ENCODE results near the gene RAVER1. TPM values are rescaled to one million over a fixed set of nuclear protein-coding genes. Genes with fewer than 3 reads are reported as not detected.
"Not testable (repeated sequence)": the region's sequence is repeated elsewhere in the genome, so short reads cannot be mapped to it uniquely, and the experiment has no call there.

RAVER1 gene
- total and polyA plus RNA-seq, 2 of the 13 experiments (the other 11 are each of a cell fraction or from before 2014, with no cell fraction given): 3.6 to 7.9 TPM

DNA sequence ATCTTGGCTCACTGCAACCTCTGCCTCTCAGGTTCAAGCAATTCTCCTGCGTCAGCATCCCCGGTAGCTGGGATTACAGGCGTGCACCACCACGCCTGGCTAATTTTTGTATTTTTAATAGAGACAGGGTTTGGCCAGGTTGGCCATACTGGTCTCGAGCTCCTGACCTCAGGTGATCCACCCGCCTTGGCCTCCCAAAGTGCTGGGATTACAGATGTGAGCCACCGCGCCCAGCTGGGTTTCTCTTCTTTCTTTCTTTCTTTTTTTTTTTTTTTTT, 49.8 kb upstream of the RAVER1 start:
- H3K4me2 ChIP-seq (ENCODE audit: low read depth, low read length); H3K9me3 ChIP-seq (ENCODE audit: low read length); FAIRE-seq; CTCF ChIA-PET (ENCODE audit: low intra/inter-chr PET ratio, low total read pairs); BruUV-seq (replicated peaks); DNase-seq (ENCODE audit: low spot score); H3K27ac ChIP-seq (ENCODE audit: extremely low read length, insufficient read depth, low read length); intact Hi-C loops (cut with micrococcal nuclease; ENCODE audit: unreplicated experiment); H3K27me3 ChIP-seq (ENCODE audit: control insufficient read depth in 1 of 2, insufficient read depth in 2 of 2, low read length in 2 of 2); H3K79me2 ChIP-seq (ENCODE audit: insufficient read depth, low read length); H3K9ac ChIP-seq (ENCODE audit: insufficient read depth, low read depth, low read length); H3K36me3 ChIP-seq (replicated peaks in 1 of 2; ENCODE audit: control insufficient read depth in 1 of 2, insufficient read depth in 2 of 2, low read length in 2 of 2); H2AFZ ChIP-seq (ENCODE audit: low read length); ATAC-seq; H3K4me3 ChIP-seq (replicated peaks in 1 of 3; ENCODE audit: insufficient read depth in 1 of 3, low read depth in 2 of 3, low read length in 3 of 3); H4K20me1 ChIP-seq (ENCODE audit: insufficient read depth, low read length): not testable (repeated sequence)
- POLR2A ChIA-PET: interaction anchor here (0.7 to 3.9 kb wide), 2 partner anchors 84 to 112 kb away, joined by 3 to 61 read pairs; partner anchors contain the start of gene ICAM1
- 71% methylated on average over 8 of the region's 8 CpGs for WGBS (ENCODE audit: low lambda C conversion rate)
- peaks cover 39% of the 10 kb centered on the region for H3K4me1 ChIP-seq (ENCODE audit: insufficient read depth, low read length)
- TF ChIP-seq, protein P1, sequence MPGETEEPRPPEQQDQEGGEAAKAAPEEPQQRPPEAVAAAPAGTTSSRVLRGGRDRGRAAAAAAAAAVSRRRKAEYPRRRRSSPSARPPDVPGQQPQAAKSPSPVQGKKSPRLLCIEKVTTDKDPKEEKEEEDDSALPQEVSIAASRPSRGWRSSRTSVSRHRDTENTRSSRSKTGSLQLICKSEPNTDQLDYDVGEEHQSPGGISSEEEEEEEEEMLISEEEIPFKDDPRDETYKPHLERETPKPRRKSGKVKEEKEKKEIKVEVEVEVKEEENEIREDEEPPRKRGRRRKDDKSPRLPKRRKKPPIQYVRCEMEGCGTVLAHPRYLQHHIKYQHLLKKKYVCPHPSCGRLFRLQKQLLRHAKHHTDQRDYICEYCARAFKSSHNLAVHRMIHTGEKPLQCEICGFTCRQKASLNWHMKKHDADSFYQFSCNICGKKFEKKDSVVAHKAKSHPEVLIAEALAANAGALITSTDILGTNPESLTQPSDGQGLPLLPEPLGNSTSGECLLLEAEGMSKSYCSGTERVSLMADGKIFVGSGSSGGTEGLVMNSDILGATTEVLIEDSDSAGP (CRISPR knock-in tag; IDR thresholded peaks at IDR 0.05; ENCODE audit: borderline replicate concordance): 0 out of 2 replicates have a peak, but pooled peaks have one; percentile 61
- in situ Hi-C loops (cut with HindIII; ENCODE audit: extremely low pct_ligation_motif_present, low pct_unique_long_range_greater_than_20kb): loop anchor here (5.0 kb wide), 1 partner anchor 46 kb away; the partner anchor contains the start of gene ICAM3

- peak; percentile 97 for DNase-seq (ENCODE audit: low spot score)
- peak within 1 kb of the TSS; percentile 68 for H2AFZ ChIP-seq (ENCODE audit: low read length)
- H3K4me2 ChIP-seq (ENCODE audit: low read depth, low read length): peak within 1 kb of the TSS; percentile 94
- intact Hi-C loops (cut with micrococcal nuclease; ENCODE audit: unreplicated experiment) (no loop called here), in situ Hi-C loops (cut with HindIII; ENCODE audit: extremely low pct_ligation_motif_present, low pct_unique_long_range_greater_than_20kb) (loop anchor here (5.0 kb wide), 1 partner anchor 43 kb away; the partner anchor contains the start of gene ICAM3)
- H3K9ac ChIP-seq (ENCODE audit: insufficient read depth, low read depth, low read length): peak within 1 kb of the TSS; percentile 82
- CTCF ChIA-PET (ENCODE audit: low intra/inter-chr PET ratio, low total read pairs): no interaction called here
- no peaks in the 10 kb centered on the region; a peak in 1 of 5 replicates for H3K27me3 ChIP-seq (ENCODE audit: control insufficient read depth in 1 of 2, insufficient read depth in 2 of 2, low read length in 2 of 2)
- H3K4me3 ChIP-seq (replicated peaks in 1 of 3; ENCODE audit: insufficient read depth in 1 of 3, low read depth in 2 of 3, low read length in 3 of 3): peak within 1 kb of the TSS; percentile 90 to 98 (median 91)
- peak; percentile 95 for FAIRE-seq
- peak within 1 kb of the TSS; percentile 80 for H3K27ac ChIP-seq (ENCODE audit: extremely low read length, insufficient read depth, low read length)
- BruUV-seq (replicated peaks): no TSS peak
- H3K79me2 ChIP-seq (ENCODE audit: insufficient read depth, low read length): peaks cover 8% of the 10 kb centered on the region
- no peaks in the 10 kb centered on the region for H4K20me1 ChIP-seq (ENCODE audit: insufficient read depth, low read length)
- H3K4me1 ChIP-seq (ENCODE audit: insufficient read depth, low read length): peaks cover 39% of the 10 kb centered on the region
- H3K9me3 ChIP-seq (ENCODE audit: low read length): no peaks in the 10 kb centered on the region
- WGBS (ENCODE audit: low lambda C conversion rate): under 1% methylated on average over 46 of the region's 58 CpGs
- POLR2A ChIA-PET: interaction anchor here (0.6 to 3.9 kb wide), 17 partner anchors 8 to 186 kb away, joined by 3 to 61 read pairs (median 5); partner anchors contain the start of genes CDC37, DNMT1, FDX2 and ICAM1
- ATAC-seq: peak; percentile 93
- peaks cover 5 to 9% of the 10 kb centered on the region in 2 experiments; a peak in 3 of 5 replicates for H3K36me3 ChIP-seq (replicated peaks in 1 of 2; ENCODE audit: control insufficient read depth in 1 of 2, insufficient read depth in 2 of 2, low read length in 2 of 2)
- TF ChIP-seq CBX2 (IDR thresholded peaks at IDR 0.05; ENCODE audit: low read depth, low read length) (no peak), CBX2 (CRISPR knock-in tag; IDR thresholded peaks at IDR 0.05; ENCODE audit: low read depth) (no peak), NAIF1 (CRISPR knock-in tag; IDR thresholded peaks at IDR 0.05; ENCODE audit: borderline replicate concordance) (peak; percentile 63; the same call in 1 of the 2 replicates), ZBTB7A (CRISPR knock-in tag; IDR thresholded peaks at IDR 0.05) (peak; percentile 42; the same call in 1 of the 2 replicates), ZNF354B (CRISPR knock-in tag; IDR thresholded peaks at IDR 0.05) (no peak), ZNF644 (CRISPR knock-in tag; IDR thresholded peaks at IDR 0.05; ENCODE audit: low read depth) (no peak), BORCS8-MEF2B (CRISPR knock-in tag; IDR thresholded peaks at IDR 0.05) (no peak), BCL6 (CRISPR knock-in tag; IDR thresholded peaks at IDR 0.05) (no peak; the same call in 1 of the 2 replicates), SNAPC2 (CRISPR knock-in tag; IDR thresholded peaks at IDR 0.05) (no peak; the same call in 1 of the 2 replicates)
- TF ChIP-seq, protein P2, sequence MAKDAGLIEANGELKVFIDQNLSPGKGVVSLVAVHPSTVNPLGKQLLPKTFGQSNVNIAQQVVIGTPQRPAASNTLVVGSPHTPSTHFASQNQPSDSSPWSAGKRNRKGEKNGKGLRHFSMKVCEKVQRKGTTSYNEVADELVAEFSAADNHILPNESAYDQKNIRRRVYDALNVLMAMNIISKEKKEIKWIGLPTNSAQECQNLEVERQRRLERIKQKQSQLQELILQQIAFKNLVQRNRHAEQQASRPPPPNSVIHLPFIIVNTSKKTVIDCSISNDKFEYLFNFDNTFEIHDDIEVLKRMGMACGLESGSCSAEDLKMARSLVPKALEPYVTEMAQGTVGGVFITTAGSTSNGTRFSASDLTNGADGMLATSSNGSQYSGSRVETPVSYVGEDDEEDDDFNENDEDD (CRISPR knock-in tag; IDR thresholded peaks at IDR 0.05; ENCODE audit: borderline replicate concordance): peak; percentile 81
- TF ChIP-seq, protein P3, sequence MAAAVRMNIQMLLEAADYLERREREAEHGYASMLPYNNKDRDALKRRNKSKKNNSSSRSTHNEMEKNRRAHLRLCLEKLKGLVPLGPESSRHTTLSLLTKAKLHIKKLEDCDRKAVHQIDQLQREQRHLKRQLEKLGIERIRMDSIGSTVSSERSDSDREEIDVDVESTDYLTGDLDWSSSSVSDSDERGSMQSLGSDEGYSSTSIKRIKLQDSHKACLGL (CRISPR knock-in tag; IDR thresholded peaks at IDR 0.05): no peak
Observed at GRCh38 chr19:10380313-10381102, 47.2 kb upstream of the RAVER1 start, which contains the start of gene TYK2. Gene TYK2 (minus strand): TSS chr19:10380572. CDS start chr19:10378406, 2,166 bp downstream.

Data from HepG2 (cell line).